GM10248 (cell line): ENCODE results near the gene CARS2.

ENCODE experiments used
- CTCF ChIA-PET: fragments of 300-600 bp; sonication (Branson Sonifier 250); formaldehyde crosslinking; extraction: SDS; loops from one replicate; lab custom pipeline; 2021; ENCODE audit warnings: antibody characterized with exemption; lab: Yijun Ruan, JAX
- POLR2A ChIA-PET: fragments of 350-650 bp; sonication (Branson Sonifier 250); formaldehyde crosslinking; extraction: SDS; loops from one replicate; lab custom pipeline; 2020; ENCODE audit warnings: antibody characterized with exemption; lab: Yijun Ruan, JAX
- DNase-seq: peaks from one replicate; pipeline ENCODE4 v3.0.0; 2012; ENCODE audit errors: extremely low spot score
- TF ChIP-seq, protein P1 (sequence below): IDR thresholded peaks from 2 replicates; pipeline ENCODE4 v1.5.1; 2012; ENCODE audit warnings: mild to moderate bottlenecking, low read depth; ENCODE audit errors: extremely low read depth, missing control alignments, control extremely low read depth

CARS2 gene

GRCh38 chr13:110664041-110664440 lies 41.9 kb downstream of the CARS2 start:
- DNase-seq = no peak
- ChIA-PET POLR2A (no interaction called here), CTCF (interaction anchor here (1.7 kb wide), 1 partner anchor 15 kb away, joined by 5 read pairs; no protein-coding TSS in a partner anchor)
- TF ChIP-seq, protein P1, sequence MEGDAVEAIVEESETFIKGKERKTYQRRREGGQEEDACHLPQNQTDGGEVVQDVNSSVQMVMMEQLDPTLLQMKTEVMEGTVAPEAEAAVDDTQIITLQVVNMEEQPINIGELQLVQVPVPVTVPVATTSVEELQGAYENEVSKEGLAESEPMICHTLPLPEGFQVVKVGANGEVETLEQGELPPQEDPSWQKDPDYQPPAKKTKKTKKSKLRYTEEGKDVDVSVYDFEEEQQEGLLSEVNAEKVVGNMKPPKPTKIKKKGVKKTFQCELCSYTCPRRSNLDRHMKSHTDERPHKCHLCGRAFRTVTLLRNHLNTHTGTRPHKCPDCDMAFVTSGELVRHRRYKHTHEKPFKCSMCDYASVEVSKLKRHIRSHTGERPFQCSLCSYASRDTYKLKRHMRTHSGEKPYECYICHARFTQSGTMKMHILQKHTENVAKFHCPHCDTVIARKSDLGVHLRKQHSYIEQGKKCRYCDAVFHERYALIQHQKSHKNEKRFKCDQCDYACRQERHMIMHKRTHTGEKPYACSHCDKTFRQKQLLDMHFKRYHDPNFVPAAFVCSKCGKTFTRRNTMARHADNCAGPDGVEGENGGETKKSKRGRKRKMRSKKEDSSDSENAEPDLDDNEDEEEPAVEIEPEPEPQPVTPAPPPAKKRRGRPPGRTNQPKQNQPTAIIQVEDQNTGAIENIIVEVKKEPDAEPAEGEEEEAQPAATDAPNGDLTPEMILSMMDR = no peak

- POLR2A ChIA-PET = no interaction called here
- CTCF ChIA-PET = interaction anchor here (1.7 kb wide), 1 partner anchor 15 kb away, joined by 5 read pairs; no protein-coding TSS in a partner anchor
- no peak for DNase-seq
- TF ChIP-seq, protein P1 = no peak
Measured at GRCh38 chr13:110663491-110663890, 42.4 kb downstream of the CARS2 start.

DNA sequence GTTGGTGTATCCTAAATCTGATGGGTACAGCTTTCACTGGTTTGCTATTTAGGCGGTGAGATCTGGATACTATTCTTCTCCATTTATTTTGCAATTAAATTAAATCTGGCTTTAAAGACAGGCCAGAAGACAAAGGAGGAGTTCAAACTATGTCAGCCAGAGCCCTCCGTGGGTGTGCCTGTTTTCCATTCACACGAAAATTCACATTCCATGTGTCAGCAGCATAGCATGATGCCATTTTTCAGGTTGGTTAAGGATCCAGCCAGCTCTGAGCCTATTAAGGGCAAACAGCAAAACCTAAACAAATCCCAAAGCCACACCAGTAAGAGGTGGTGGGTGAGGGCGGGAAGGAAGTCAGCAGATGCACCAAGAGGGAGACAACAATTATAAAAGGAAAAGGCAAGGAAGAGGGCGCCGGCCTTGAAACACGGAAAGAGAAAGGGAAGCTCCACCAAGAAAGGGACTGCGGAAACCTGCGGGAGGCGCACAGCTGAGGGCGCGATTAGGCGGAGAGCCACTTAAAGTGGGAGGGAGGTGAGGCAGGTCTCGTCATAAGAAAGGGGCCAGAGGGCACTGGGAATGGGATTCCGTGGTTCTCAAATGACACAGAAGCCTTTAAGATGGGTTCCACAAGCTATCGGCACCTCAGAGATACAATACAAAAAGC lies 43.0 kb downstream of the CARS2 start:
- CTCF ChIA-PET = interaction anchor here (1.0 kb wide), 1 partner anchor 17 kb away, joined by 3 read pairs; no protein-coding TSS in a partner anchor
- DNase-seq = no peak

GRCh38 chr13:110662091-110662490 lies 43.8 kb downstream of the CARS2 start:
- CTCF ChIA-PET = interaction anchor here (1.0 to 2.2 kb wide), 2 partner anchors 14 to 16 kb away, joined by 3 to 7 read pairs; no protein-coding TSS in a partner anchor
- POLR2A ChIA-PET = no interaction called here
- TF ChIP-seq, protein P1 = no peak
- DNase-seq = no peak

More for the DNA sequence above, 43.0 kb downstream of the CARS2 start:
- POLR2A ChIA-PET = no interaction called here
- TF ChIP-seq, protein P1 = no peak

DNA sequence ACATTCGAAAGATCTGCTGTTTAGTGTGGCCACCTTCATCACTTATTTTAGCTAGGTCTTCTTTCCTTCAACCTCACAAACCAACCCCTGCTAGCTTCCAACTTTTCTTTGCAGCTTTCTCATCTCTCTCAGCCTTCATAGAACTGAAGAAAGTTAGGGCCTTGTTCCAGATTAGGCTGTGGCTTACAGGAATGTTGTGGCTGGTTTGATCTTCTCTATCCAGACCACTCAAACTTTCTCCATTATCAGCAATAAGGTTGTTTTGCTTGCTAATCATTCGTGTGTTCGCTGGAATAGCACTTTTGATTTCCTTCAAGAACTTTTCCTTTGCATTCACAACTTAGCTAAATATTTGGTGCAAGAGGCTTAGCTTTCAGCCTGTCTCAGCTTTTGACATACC lies 44.7 kb downstream of the CARS2 start:
- ChIA-PET POLR2A (no interaction called here), CTCF (interaction anchor here (0.9 to 2.2 kb wide), 2 partner anchors 13 to 16 kb away, joined by 3 to 7 read pairs; no protein-coding TSS in a partner anchor)
- TF ChIP-seq, protein P1 = no peak
- DNase-seq = no peak

GRCh38 chr13:110658218-110658911 lies 47.6 kb downstream of the CARS2 start:
- ChIA-PET CTCF (interaction anchor here (1.0 kb wide), 1 partner anchor 23 kb away, joined by 3 read pairs; no protein-coding TSS in a partner anchor), POLR2A (interaction anchor here (0.7 kb wide), 1 partner anchor 9 kb away, joined by 3 read pairs; no protein-coding TSS in a partner anchor)
- DNase-seq = peak; percentile 57
